Nephron (organoid): ENCODE data around the gene RASIP1.

ENCODE experiments used
- H3K27ac Mint-ChIP-seq, 3 experiments: 2 replicates each; pipeline ENCODE4 v1.8.0; 2020; ENCODE audit warnings: mixed read lengths in 3 of 3, mild to moderate bottlenecking in 2 of 3, moderate library complexity in 1 of 3
- H3K27me3 Mint-ChIP-seq: 2 replicates; pipeline ENCODE4 v1.8.0; 2021; ENCODE audit warnings: low read depth, mild to moderate bottlenecking, moderate library complexity, mixed read lengths
- H3K36me3 Mint-ChIP-seq: 2 replicates; pipeline ENCODE4 v1.8.0; 2020; ENCODE audit warnings: low read depth, mixed read lengths
- H3K4me1 Mint-ChIP-seq: 2 replicates; pipeline ENCODE4 v1.8.0; 2020; ENCODE audit warnings: mixed read lengths
- H3K4me3 Mint-ChIP-seq, 3 experiments: 2 replicates each; pipeline ENCODE4 v1.8.0; 2020; ENCODE audit warnings: mild to moderate bottlenecking in 3 of 3, mixed read lengths in 3 of 3, moderate library complexity in 2 of 3
- H3K9me3 Mint-ChIP-seq: 2 replicates; pipeline ENCODE4 v1.8.0; 2020; ENCODE audit warnings: mixed read lengths
- TF ChIP-seq, protein P1 (sequence below), 3 experiments: fragments of 200-600 bp; sonication (generic); IDR thresholded peaks; one replicate each; pipeline ENCODE4 v1.5.0; 2021; ENCODE audit warnings: antibody characterized with exemption in 3 of 3; ENCODE audit not compliant: unreplicated experiment in 3 of 3

The RASIP1 gene

DNA sequence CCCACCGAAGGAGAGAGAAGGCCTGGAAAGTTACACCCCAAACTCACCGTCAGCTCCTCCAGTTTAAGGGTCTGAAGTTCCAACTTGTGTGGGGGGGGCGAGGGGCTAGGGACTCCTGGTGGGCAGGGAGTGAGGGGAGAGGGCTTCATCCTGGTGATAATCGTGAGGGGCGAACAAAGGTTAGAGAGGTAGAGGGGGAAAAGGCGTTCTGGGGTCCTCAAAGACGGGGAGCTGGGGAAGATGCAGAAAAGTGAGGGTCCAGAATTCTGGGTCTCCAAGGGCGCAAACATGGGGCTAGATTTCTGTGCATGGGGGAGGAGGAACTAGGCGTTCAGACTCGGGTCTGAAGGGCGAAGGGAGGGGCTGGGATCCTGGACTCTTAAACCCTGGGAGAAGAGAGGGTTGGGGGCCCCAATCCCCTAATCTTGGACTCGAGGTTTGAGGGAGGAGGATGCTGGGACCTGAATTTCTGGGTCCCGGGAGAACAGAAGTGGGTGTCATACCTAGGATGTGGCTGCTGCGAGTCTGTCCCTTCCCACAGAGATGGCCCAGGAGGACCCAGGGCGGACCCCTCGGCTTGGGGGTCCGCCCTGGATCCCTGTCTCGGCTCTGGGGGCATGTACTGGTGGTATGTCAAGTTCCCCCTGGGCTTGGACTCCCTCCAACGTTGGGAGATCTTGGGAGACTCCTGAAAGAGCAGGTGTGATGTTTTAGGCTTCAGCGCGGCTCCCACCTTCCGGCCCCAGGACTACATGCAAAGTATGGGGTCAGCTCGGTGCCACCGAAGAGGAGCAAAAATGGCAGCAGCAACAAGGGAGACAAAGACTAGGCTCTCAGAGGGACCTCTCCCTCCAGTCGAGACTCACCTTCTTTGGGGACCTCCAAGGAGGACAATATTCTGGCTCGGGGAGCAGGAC lies 25.4 kb downstream of the RASIP1 start:
- Mint-ChIP-seq H3K9me3 (no peaks in the 10 kb centered on the region), H3K4me3 (peak overlapping the region; percentile 82 to 87 (median 84)), H3K36me3 (peaks cover 4% of the 10 kb centered on the region), H3K27me3 (no peaks in the 10 kb centered on the region), H3K4me1 (peaks cover 38% of the 10 kb centered on the region), H3K27ac (peak overlapping the region; percentile 92 to 98 (median 96))
- TF ChIP-seq, protein P1, sequence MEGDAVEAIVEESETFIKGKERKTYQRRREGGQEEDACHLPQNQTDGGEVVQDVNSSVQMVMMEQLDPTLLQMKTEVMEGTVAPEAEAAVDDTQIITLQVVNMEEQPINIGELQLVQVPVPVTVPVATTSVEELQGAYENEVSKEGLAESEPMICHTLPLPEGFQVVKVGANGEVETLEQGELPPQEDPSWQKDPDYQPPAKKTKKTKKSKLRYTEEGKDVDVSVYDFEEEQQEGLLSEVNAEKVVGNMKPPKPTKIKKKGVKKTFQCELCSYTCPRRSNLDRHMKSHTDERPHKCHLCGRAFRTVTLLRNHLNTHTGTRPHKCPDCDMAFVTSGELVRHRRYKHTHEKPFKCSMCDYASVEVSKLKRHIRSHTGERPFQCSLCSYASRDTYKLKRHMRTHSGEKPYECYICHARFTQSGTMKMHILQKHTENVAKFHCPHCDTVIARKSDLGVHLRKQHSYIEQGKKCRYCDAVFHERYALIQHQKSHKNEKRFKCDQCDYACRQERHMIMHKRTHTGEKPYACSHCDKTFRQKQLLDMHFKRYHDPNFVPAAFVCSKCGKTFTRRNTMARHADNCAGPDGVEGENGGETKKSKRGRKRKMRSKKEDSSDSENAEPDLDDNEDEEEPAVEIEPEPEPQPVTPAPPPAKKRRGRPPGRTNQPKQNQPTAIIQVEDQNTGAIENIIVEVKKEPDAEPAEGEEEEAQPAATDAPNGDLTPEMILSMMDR (IDR thresholded peaks at IDR 0.05; ENCODE audit: unreplicated experiment in 3 of 3) = no peak

GRCh38 chr19:48713864-48714755 lies 26.3 kb downstream of the RASIP1 start:
- Mint-ChIP-seq H3K4me1 (peaks cover 33% of the 10 kb centered on the region), H3K9me3 (no peaks in the 10 kb centered on the region), H3K36me3 (peaks cover 4% of the 10 kb centered on the region), H3K4me3 (peak overlapping the region; percentile 82 to 87 (median 84)), H3K27ac (peak overlapping the region; percentile 92 to 98 (median 96)), H3K27me3 (no peaks in the 10 kb centered on the region)
- TF ChIP-seq, protein P1 (IDR thresholded peaks at IDR 0.05; ENCODE audit: unreplicated experiment in 3 of 3) = no peak

GRCh38 chr19:48713041-48713863 lies 27.2 kb downstream of the RASIP1 start:
- H3K9me3 Mint-ChIP-seq = no peaks in the 10 kb centered on the region

GRCh38 chr19:48711106-48711662 lies 29.2 kb downstream of the RASIP1 start:
- TF ChIP-seq, protein P1 (IDR thresholded peaks at IDR 0.05; ENCODE audit: unreplicated experiment in 3 of 3) = no peak
- H3K4me1 Mint-ChIP-seq = peaks cover 16% of the 10 kb centered on the region
- H3K36me3 Mint-ChIP-seq = peaks cover 14% of the 10 kb centered on the region
- peak overlapping the region in 1 of 3 experiments; percentile 36 for H3K27ac Mint-ChIP-seq
- H3K9me3 Mint-ChIP-seq = no peaks in the 10 kb centered on the region
- H3K27me3 Mint-ChIP-seq = no peaks in the 10 kb centered on the region
- peak overlapping the region; percentile 56 to 75 (median 71) for H3K4me3 Mint-ChIP-seq

More at GRCh38 chr19:48713041-48713863, 27.2 kb downstream of the RASIP1 start:
- Mint-ChIP-seq H3K27ac (peak overlapping the region in 2 of 3 experiments; percentile 60 to 96), H3K36me3 (peaks cover 8% of the 10 kb centered on the region), H3K4me3 (peak overlapping the region; percentile 82 to 87 (median 84)), H3K4me1 (peaks cover 24% of the 10 kb centered on the region), H3K27me3 (no peaks in the 10 kb centered on the region)
- TF ChIP-seq, protein P1 (IDR thresholded peaks at IDR 0.05; ENCODE audit: unreplicated experiment in 3 of 3) = peak in 1 of 3 experiments; percentile 26

DNA sequence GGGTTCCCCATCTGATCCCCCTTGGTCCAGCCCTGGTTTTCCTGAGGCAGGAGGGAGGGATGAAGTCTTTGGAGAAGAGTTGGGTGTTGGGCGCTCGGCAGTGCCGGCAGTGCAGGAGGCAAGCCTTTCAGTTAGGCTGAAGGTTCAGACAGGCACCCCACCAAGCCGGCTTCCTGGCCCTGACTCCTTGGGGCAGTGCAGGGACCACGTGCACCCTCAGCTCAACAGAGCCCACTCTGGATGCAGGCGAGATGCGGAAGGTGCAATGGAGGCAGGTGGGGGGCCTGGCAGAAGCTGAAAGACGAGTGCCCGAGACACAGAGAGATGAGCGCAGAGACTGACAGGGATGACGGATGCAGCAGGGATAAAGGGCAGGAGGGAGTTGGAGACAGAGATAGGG lies 31.9 kb downstream of the RASIP1 start:
- H3K27me3 Mint-ChIP-seq = peaks cover 5% of the 10 kb centered on the region
- no peak overlapping the region for H3K27ac Mint-ChIP-seq
- peaks cover 34% of the 10 kb centered on the region for H3K36me3 Mint-ChIP-seq
- no peaks in the 10 kb centered on the region for H3K9me3 Mint-ChIP-seq
- H3K4me3 Mint-ChIP-seq = peak overlapping the region in 1 of 3 experiments; percentile 12
- H3K4me1 Mint-ChIP-seq = peaks cover 6% of the 10 kb centered on the region
- TF ChIP-seq, protein P1 (IDR thresholded peaks at IDR 0.05; ENCODE audit: unreplicated experiment in 3 of 3) = no peak
